Panc1 (cell line): ENCODE results near the gene ZBTB9. TPM values are rescaled to one million over a fixed set of nuclear protein-coding genes. Genes with fewer than 3 reads are reported as not detected.
A peak's percentile ranks its signal among the peaks of the same experiment; 100 is the strongest.

Experiments
- ATAC-seq: fragments of 200-7000 bp; cut with Tn5 transposase; 2 replicates; pipeline ENCODE4 v1.9.1; 2020; ENCODE audit warnings: mild to moderate bottlenecking, moderate library complexity
- BruUV-seq: library from RNA; stranded (reverse); fragments of 400-500 nt; replicated peaks from 2 replicates; lab custom pipeline; 2021; lab: Mats Ljungman, UMichigan
- CTCF ChIA-PET: fragments of 300-600 bp; sonication (Branson Sonifier 250); formaldehyde crosslinking; loops from one replicate; lab custom pipeline; 2022; ENCODE audit warnings: antibody characterized with exemption; lab: Charles Lee
- POLR2A ChIA-PET: fragments of 300-600 bp; sonication (Branson Sonifier 250); formaldehyde crosslinking; loops from one replicate; lab custom pipeline; 2022; ENCODE audit warnings: antibody characterized with exemption; lab: Charles Lee
- DNase-seq: peaks from one replicate; pipeline ENCODE4 v3.0.0-alpha.2; 2010; ENCODE audit warnings: low read depth, low spot score
- H3K27ac ChIP-seq: 2 replicates; pipeline ENCODE4 v1.5.1; 2011; ENCODE audit warnings: mild to moderate bottlenecking, low read length, inconsistent platforms
- H3K27me3 ChIP-seq: fragments of 200-500 bp; sonication (Bioruptor generic); 2 replicates; pipeline ENCODE4 v1.6.0; 2014; ENCODE audit warnings: low read length, inconsistent platforms; ENCODE audit not compliant: control insufficient read depth, insufficient read depth
- H3K36me3 ChIP-seq: fragments of 200-500 bp; sonication (Bioruptor generic); 2 replicates; pipeline ENCODE4 v1.5.1; 2014; ENCODE audit warnings: inconsistent platforms, mild to moderate bottlenecking, low read length, moderate library complexity; ENCODE audit not compliant: control insufficient read depth, insufficient read depth
- H3K4me1 ChIP-seq: 2 replicates; pipeline ENCODE4 v1.5.1; 2011; ENCODE audit warnings: inconsistent platforms, mild to moderate bottlenecking, low read length, moderate library complexity; ENCODE audit not compliant: control insufficient read depth, insufficient read depth
- H3K4me3 ChIP-seq, 2 experiments: 2 replicates each; pipeline ENCODE4 v1.5.1; 2011 to 2012; ENCODE audit warnings: low read depth in 2 of 2, low read length in 2 of 2, mild to moderate bottlenecking in 2 of 2, inconsistent platforms in 1 of 2, moderate library complexity in 1 of 2
- H3K9me3 ChIP-seq: fragments of 200-500 bp; sonication (Bioruptor generic); 2 replicates; pipeline ENCODE4 v1.5.1; 2014; ENCODE audit warnings: low read depth, mild to moderate bottlenecking, inconsistent platforms, low read length, moderate library complexity; ENCODE audit not compliant: control insufficient read depth, insufficient read depth
- POLR2AphosphoS5 ChIP-seq: IDR thresholded peaks from 2 replicates; pipeline ENCODE4 v1.6.1; 2012; ENCODE audit warnings: mild to moderate bottlenecking, low read depth, low read length, moderate library complexity
- SIN3A ChIP-seq: IDR thresholded peaks from 2 replicates; pipeline ENCODE4 v1.6.1; 2012; ENCODE audit warnings: low read depth, mild to moderate bottlenecking, low read length, moderate library complexity, borderline replicate concordance; ENCODE audit not compliant: insufficient read depth
- TCF7L2 ChIP-seq: IDR thresholded peaks from 2 replicates; pipeline ENCODE4 v1.6.1; 2011; ENCODE audit warnings: mild to moderate bottlenecking, low read depth, low read length, inconsistent platforms
- in situ Hi-C: cut with HindIII; loops from 2 replicates; pipeline ENCODE4 v1.10.0; 2016; ENCODE audit warnings: low sequenced_read_pairs, low pct_unique_long_range_greater_than_20kb
- intact Hi-C: fragments of 100-400 bp; cut with micrococcal nuclease; formaldehyde crosslinking; loops from one replicate; pipeline ENCODE4 v1.10.0; 2022; ENCODE audit not compliant: unreplicated experiment
- total RNA-seq: library from RNA; stranded (reverse); gene quantifications from one replicate; pipeline ENCODE4 v1.2.1, GENCODE V29; 2021; ENCODE audit not compliant: unreplicated experiment
- TF ChIP-seq, protein P1 (sequence below), 2 experiments: IDR thresholded peaks; 2 replicates each; pipeline ENCODE4 v1.6.1; 2011 to 2012; ENCODE audit warnings: low read depth in 2 of 2, control low read depth in 1 of 2, low read length in 1 of 2, mild to moderate bottlenecking in 1 of 2, moderate library complexity in 1 of 2; ENCODE audit not compliant: insufficient read depth in 1 of 2
- TF ChIP-seq, protein P2 (sequence below): fragments of 450-650 bp; IDR thresholded peaks from 2 replicates; pipeline ENCODE4 v1.5.1; 2017; ENCODE audit warnings: mild to moderate bottlenecking

The ZBTB9 gene
- total RNA-seq, 1 experiment from 2014 or later, result 17.6 TPM

DNA sequence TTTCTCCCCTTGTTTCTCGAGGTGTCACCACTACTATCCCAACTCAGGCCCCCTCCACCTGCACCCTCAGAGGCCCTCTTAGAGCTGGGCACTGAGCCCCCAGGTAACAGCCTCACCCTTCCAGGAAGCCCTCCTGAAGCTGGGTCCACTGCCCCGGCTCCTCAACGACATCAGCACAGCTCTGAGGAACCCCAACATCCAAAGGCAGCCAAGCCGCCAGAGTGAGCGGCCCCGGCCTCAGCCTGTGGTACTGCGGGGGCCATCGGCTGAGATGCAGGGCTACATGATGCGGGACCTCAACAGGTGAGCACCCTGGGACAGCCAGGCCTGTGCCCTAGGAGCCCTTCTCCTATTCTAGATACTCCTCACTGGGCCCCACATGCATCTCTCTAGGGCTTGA lies 12.9 kb upstream of the ZBTB9 start:
- intact Hi-C loops, result no loop called here
- in situ Hi-C loops, result no loop called here
- Histone ChIP-seq H3K27me3 (no peaks in the 10 kb centered on the region), H3K4me1 (no peaks in the 10 kb centered on the region), H3K36me3 (no peaks in the 10 kb centered on the region; the same call in 1 of the 2 replicates), H3K27ac (no peak overlapping the region), H3K9me3 (no peaks in the 10 kb centered on the region), H3K4me3 (no peak overlapping the region)
- ChIA-PET CTCF (no interaction called here), POLR2A (no interaction called here)
- ATAC-seq (peak; percentile 9; the same call in 1 of the 2 replicates), DNase-seq (no peak)
- BruUV-seq, result no TSS peak
- TF ChIP-seq, protein P1, sequence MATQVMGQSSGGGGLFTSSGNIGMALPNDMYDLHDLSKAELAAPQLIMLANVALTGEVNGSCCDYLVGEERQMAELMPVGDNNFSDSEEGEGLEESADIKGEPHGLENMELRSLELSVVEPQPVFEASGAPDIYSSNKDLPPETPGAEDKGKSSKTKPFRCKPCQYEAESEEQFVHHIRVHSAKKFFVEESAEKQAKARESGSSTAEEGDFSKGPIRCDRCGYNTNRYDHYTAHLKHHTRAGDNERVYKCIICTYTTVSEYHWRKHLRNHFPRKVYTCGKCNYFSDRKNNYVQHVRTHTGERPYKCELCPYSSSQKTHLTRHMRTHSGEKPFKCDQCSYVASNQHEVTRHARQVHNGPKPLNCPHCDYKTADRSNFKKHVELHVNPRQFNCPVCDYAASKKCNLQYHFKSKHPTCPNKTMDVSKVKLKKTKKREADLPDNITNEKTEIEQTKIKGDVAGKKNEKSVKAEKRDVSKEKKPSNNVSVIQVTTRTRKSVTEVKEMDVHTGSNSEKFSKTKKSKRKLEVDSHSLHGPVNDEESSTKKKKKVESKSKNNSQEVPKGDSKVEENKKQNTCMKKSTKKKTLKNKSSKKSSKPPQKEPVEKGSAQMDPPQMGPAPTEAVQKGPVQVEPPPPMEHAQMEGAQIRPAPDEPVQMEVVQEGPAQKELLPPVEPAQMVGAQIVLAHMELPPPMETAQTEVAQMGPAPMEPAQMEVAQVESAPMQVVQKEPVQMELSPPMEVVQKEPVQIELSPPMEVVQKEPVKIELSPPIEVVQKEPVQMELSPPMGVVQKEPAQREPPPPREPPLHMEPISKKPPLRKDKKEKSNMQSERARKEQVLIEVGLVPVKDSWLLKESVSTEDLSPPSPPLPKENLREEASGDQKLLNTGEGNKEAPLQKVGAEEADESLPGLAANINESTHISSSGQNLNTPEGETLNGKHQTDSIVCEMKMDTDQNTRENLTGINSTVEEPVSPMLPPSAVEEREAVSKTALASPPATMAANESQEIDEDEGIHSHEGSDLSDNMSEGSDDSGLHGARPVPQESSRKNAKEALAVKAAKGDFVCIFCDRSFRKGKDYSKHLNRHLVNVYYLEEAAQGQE (IDR thresholded peaks at IDR 0.05; ENCODE audit: insufficient read depth in 1 of 2, low read depth in 2 of 2, low read length in 1 of 2), result no peak

DNA sequence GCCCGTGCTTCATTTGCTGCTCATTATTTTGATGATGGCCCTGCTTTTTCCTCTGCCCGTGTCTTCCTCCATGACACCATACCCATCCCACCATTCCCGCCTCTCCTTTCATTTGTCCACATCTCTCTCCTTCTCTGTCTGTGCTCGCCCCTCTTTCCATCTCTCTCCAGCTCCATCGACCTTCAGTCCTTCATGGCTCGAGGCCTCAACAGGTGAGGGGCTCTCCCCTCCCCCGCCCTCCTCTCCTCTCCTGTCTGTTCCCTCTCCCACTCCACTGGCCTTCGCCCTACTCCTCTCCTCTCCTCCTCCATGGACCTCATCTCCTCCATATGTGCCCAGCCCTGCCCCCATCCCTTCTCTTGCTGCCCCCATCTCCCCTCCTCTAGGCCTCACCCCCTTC lies 12.1 kb upstream of the ZBTB9 start:
- Histone ChIP-seq H3K27me3 (no peaks in the 10 kb centered on the region), H3K4me1 (no peaks in the 10 kb centered on the region), H3K9me3 (no peaks in the 10 kb centered on the region), H3K27ac (no peak overlapping the region), H3K4me3 (no peak overlapping the region), H3K36me3 (no peaks in the 10 kb centered on the region; the same call in 1 of the 2 replicates)
- ChIA-PET POLR2A (no interaction called here), CTCF (no interaction called here)
- TF ChIP-seq, protein P2, sequence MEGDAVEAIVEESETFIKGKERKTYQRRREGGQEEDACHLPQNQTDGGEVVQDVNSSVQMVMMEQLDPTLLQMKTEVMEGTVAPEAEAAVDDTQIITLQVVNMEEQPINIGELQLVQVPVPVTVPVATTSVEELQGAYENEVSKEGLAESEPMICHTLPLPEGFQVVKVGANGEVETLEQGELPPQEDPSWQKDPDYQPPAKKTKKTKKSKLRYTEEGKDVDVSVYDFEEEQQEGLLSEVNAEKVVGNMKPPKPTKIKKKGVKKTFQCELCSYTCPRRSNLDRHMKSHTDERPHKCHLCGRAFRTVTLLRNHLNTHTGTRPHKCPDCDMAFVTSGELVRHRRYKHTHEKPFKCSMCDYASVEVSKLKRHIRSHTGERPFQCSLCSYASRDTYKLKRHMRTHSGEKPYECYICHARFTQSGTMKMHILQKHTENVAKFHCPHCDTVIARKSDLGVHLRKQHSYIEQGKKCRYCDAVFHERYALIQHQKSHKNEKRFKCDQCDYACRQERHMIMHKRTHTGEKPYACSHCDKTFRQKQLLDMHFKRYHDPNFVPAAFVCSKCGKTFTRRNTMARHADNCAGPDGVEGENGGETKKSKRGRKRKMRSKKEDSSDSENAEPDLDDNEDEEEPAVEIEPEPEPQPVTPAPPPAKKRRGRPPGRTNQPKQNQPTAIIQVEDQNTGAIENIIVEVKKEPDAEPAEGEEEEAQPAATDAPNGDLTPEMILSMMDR, result no peak
- TF ChIP-seq SIN3A (no peak), TCF7L2 (no peak), POLR2AphosphoS5 (no peak)
- TF ChIP-seq, protein P1 (IDR thresholded peaks at IDR 0.05; ENCODE audit: insufficient read depth in 1 of 2, low read depth in 2 of 2, low read length in 1 of 2), result no peak
- in situ Hi-C loops, result no loop called here
- intact Hi-C loops, result no loop called here
- no peak for ATAC-seq
- no peak for DNase-seq
- no TSS peak for BruUV-seq
